CD4-positive, alpha-beta T cell treated with Interleukin-4 for 4 hours (primary cell): ENCODE results near the gene APBA2.
"Not testable (repeated sequence)": the region's sequence is repeated elsewhere in the genome, so short reads cannot be mapped to it uniquely, and the experiment has no call there.

Source experiments
- DNase-seq: peaks from one replicate; pipeline ENCODE4 v3.0.0-alpha.2; 2020

APBA2 gene

GRCh38 chr15:29141308-29142128, 255.7 kb downstream of the APBA2 start:
- DNase-seq = no peak

- no peak for DNase-seq
Measured at GRCh38 chr15:29142129-29142747, 256.5 kb downstream of the APBA2 start.

- no peak for DNase-seq
Measured at GRCh38 chr15:29143293-29143692, 257.5 kb downstream of the APBA2 start.

- no peak for DNase-seq
Measured at GRCh38 chr15:29143909-29144635, 258.3 kb downstream of the APBA2 start.

GRCh38 chr15:29149738-29150075, 263.9 kb downstream of the APBA2 start:
- no peak for DNase-seq

GRCh38 chr15:29150515-29151483, 265.0 kb downstream of the APBA2 start:
- no peak for DNase-seq

- DNase-seq = no peak
Measured at GRCh38 chr15:29151484-29151857, 265.7 kb downstream of the APBA2 start.

GRCh38 chr15:29156521-29156920, 270.7 kb downstream of the APBA2 start:
- no peak for DNase-seq

GRCh38 chr15:29159771-29160455, 274.1 kb downstream of the APBA2 start:
- no peak for DNase-seq

- no peak for DNase-seq
Measured at GRCh38 chr15:29162411-29162810, 276.6 kb downstream of the APBA2 start.

GRCh38 chr15:29167122-29167521, 281.3 kb downstream of the APBA2 start:
- not testable (repeated sequence) for DNase-seq
